ENCODE results near the gene UNC45B.
"Not testable (repeated sequence)": the region's sequence is repeated elsewhere in the genome, so short reads cannot be mapped to it uniquely, and the experiment has no call there.

The UNC45B gene

DNA sequence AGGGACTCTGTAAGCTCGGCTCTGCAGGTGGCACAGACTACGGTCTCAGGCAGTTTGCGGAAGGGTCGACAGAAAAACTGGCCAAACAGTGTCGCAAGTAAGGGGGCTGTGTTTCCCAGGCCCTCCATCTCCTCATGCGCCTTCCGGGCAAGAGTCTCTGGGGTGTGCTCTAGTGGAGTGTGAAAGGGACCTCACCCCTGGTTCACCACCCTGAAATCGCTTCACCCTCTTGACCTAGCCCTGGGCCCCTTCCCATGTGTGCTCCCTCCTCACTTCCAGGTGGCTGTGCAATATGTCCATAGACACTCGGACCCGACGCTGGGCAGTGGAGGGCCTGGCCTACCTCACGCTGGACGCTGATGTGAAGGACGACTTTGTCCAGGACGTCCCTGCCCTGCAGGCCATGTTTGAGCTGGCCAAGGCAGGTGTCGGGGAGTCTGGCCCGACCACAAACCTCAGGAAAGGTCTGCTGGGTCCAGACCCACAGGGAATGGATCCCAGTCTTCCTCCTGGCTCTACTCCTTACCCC, 22.3 kb downstream of the UNC45B start:
- DNase-seq = no peak
- no peak overlapping the region for H3K4me3 Mint-ChIP-seq

DNA sequence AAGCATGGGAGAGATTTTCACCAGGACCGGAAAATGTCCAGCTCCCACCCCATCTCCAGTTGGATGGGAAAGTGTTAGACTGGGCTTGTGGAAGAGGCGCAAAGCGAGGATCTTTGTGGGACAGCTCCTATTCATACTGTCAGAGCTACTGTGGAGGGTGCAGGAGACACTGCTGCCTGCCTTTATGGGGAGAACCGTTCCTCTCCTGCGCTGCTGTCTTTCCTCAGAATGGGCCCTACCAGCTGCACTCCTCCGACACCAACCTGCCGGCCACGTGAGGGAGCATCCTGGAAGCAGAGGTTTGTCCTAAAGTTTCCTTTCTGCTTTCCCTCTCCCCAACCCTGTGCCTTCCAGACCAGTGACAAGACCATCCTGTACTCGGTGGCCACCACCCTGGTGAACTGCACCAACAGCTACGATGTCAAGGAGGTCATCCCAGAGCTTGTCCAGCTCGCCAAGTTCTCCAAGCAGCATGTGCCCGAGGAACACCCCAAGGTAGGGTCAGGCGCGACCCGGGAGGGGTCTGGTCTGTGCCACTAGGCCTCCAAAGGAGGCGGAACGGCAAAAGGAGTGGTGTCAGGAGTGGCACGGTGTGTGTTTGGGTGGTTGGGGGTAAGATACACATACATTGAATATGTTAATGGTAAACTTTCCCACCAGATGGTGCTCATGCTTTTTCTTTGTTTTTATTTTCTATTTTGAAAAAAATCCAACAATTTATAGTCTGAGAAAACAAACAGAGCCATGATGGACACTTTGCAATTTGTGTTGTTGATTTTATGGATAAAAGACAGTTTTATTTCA, 23.6 kb downstream of the UNC45B start:
- Mint-ChIP-seq H3K27ac (peak overlapping the region; percentile 71), H3K36me3 (peaks cover 3% of the 10 kb centered on the region), H3K27me3 (peaks cover 10% of the 10 kb centered on the region), H3K4me3 (no peak overlapping the region), H3K9me3 (no peaks in the 10 kb centered on the region), H3K4me1 (peaks cover 39% of the 10 kb centered on the region)
- DNase-seq = peak; percentile 34
- CTCF ChIA-PET = interaction anchor here (0.6 to 1.3 kb wide), 6 partner anchors 68 to 576 kb away, joined by 3 to 7 read pairs (median 3); no protein-coding TSS in a partner anchor

More for the DNA sequence above, 22.3 kb downstream of the UNC45B start:
- CTCF ChIA-PET = interaction anchor here (0.8 to 1.5 kb wide), 6 partner anchors 71 to 577 kb away, joined by 3 to 7 read pairs (median 3); no protein-coding TSS in a partner anchor
- Mint-ChIP-seq H3K9me3 (no peaks in the 10 kb centered on the region), H3K27ac (no peak overlapping the region), H3K4me1 (peaks cover 35% of the 10 kb centered on the region), H3K36me3 (peaks cover 3% of the 10 kb centered on the region), H3K27me3 (peaks cover 4% of the 10 kb centered on the region)

DNA sequence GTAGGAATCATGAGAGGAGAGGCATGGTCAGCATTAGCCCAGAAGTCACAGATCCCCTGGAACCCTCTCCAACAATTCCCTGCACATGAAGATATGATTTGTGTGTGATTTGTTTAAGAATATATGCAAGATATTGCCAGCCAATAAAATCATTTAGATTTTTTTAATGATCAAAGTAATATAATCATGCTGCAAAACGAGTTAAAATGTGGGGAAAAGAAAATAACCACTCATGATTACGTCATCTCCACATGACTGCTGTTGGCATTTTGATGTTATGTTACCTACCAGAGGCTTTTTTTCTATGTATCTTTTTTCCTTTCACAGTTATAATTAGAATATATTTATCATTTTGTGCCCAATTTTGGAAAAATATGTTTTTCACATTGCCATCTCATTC, 24.2 kb downstream of the UNC45B start:
- H3K27ac Mint-ChIP-seq = peak overlapping the region; percentile 71
- no peaks in the 10 kb centered on the region for H3K9me3 Mint-ChIP-seq
- H3K27me3 Mint-ChIP-seq = peaks cover 10% of the 10 kb centered on the region
- H3K4me3 Mint-ChIP-seq = no peak overlapping the region
- DNase-seq = no peak
- CTCF ChIA-PET = interaction anchor here (0.6 kb wide), 1 partner anchor 313 kb away, joined by 3 read pairs; no protein-coding TSS in a partner anchor
- peaks cover 3% of the 10 kb centered on the region for H3K36me3 Mint-ChIP-seq
- peaks cover 44% of the 10 kb centered on the region for H3K4me1 Mint-ChIP-seq

DNA sequence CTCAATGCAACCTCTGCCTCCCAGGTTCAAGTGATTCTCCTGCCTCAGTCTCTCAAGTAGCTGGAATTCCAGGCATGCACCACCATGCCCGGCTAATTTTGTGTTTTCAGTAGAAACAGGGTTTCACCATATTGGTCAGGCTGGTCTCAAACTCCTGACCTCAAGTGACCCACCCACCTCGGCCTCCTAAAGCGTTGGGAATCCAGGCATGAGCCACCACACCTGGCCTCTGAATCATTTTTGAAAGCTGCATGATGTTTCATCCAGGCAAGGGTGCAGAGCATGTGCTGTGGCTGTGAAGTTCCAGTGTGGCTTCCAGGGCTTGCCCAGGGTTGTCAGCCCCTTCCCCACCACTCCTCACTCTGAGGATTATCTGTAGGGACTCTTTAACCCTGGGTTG, 24.7 kb downstream of the UNC45B start:
- not testable (repeated sequence) for H3K9me3 Mint-ChIP-seq, H3K4me3 Mint-ChIP-seq, H3K36me3 Mint-ChIP-seq, DNase-seq
- Mint-ChIP-seq H3K27ac (peak overlapping the region; percentile 42), H3K4me1 (peaks cover 49% of the 10 kb centered on the region), H3K27me3 (peaks cover 10% of the 10 kb centered on the region)
- CTCF ChIA-PET = interaction anchor here (0.6 kb wide), 1 partner anchor 313 kb away, joined by 3 read pairs; no protein-coding TSS in a partner anchor

DNA sequence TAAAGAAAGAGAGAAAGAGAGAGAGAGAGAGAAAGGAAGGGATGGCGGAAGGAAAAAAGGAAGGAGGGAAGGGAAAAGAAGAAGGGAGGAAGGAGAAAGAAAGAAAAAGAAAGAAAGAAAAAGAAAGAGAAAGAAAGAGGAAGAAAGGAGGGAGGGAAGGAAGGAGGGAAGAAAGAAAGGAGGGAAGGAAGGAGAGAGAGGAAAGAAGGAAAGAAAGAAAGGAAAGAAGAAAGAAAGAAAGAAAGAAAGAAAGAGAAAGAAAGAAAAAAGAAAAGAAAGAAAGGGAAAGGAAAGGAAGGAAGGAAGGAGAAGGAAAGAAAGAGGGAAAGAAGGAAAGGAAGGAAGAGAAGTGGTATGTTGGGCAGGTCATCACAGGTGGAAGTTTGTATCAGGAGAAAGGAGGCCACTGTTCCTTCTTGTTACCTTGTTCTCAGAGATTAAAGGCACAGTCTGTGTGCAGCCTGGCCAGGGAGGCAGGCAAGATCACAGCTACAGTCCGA, 27.3 kb downstream of the UNC45B start:
- peaks cover 67% of the 10 kb centered on the region for H3K4me1 Mint-ChIP-seq
- peaks cover 14% of the 10 kb centered on the region for H3K36me3 Mint-ChIP-seq
- peaks cover 10% of the 10 kb centered on the region for H3K27me3 Mint-ChIP-seq
- peaks cover 9% of the 10 kb centered on the region for H3K9me3 Mint-ChIP-seq
- CTCF ChIA-PET = interaction anchor here (1.5 kb wide), 1 partner anchor 39 kb away, joined by 4 read pairs; no protein-coding TSS in a partner anchor
- no peak overlapping the region for H3K27ac Mint-ChIP-seq
- no peak for DNase-seq
- no peak overlapping the region for H3K4me3 Mint-ChIP-seq

DNA sequence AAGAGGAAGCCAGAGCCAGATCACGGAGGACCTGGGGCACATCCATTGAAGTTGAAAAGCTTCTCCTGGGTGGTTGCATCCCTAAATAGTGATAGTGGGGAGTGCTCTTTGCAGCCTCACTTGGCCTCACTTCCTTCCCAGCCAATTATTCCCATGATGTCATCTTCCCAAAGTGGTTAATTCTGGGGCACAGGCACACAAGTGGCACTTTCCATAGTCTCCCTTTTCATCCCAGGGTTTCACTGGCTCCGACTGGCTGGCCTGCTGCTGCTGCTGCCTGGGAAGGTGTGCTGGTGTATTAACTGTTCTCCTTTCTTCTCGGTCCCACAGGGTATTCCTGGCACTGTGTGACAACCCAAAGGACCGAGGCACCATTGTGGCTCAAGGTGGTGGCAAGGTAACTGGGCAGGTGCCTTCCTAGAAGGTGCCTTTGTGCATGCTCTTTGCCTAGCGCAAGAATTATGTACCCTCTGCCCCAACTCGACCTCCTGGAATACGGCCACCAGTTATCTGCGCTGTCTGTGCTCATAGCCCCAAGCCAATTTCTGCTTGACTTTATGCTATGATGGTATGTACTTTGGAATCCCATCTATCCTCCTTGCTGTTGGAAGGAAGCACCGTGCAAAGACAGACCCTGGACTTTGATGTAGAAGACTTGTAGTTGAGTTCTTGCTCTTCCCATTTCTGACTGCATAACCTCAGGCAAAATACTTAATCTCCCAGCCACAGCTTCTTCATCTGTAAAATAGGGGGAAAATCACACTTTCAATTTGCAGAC, 28.2 kb downstream of the UNC45B start:
- peaks cover 10% of the 10 kb centered on the region for H3K27me3 Mint-ChIP-seq
- DNase-seq = no peak
- peaks cover 14% of the 10 kb centered on the region for H3K36me3 Mint-ChIP-seq
- no peak overlapping the region for H3K27ac Mint-ChIP-seq
- H3K9me3 Mint-ChIP-seq = peaks cover 9% of the 10 kb centered on the region
- peaks cover 67% of the 10 kb centered on the region for H3K4me1 Mint-ChIP-seq
- H3K4me3 Mint-ChIP-seq = no peak overlapping the region
- CTCF ChIA-PET = interaction anchor here (1.5 kb wide), 1 partner anchor 38 kb away, joined by 4 read pairs; no protein-coding TSS in a partner anchor

DNA sequence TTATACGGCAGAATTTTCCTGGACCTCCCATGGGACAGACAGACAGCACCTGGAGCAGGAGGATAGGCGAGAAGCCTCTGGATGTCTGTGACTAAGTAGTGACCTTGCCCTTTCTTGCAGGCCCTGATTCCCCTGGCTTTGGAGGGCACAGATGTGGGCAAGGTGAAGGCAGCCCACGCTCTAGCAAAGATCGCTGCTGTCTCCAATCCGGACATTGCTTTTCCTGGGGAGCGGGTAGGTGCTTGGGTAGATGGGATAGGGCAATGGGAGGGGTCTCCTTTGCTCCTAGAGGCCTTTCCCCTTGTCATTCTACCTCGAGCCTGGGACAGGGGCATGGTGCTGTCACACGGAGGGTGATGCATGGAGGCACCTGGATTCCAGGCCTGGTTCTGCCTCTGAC, 29.3 kb downstream of the UNC45B start:
- Mint-ChIP-seq H3K36me3 (peaks cover 14% of the 10 kb centered on the region), H3K9me3 (peaks cover 9% of the 10 kb centered on the region), H3K27ac (peak overlapping the region; percentile 92), H3K4me3 (no peak overlapping the region), H3K27me3 (peaks cover 14% of the 10 kb centered on the region), H3K4me1 (peaks cover 59% of the 10 kb centered on the region)
- no peak for DNase-seq
- CTCF ChIA-PET = no interaction called here

DNA sequence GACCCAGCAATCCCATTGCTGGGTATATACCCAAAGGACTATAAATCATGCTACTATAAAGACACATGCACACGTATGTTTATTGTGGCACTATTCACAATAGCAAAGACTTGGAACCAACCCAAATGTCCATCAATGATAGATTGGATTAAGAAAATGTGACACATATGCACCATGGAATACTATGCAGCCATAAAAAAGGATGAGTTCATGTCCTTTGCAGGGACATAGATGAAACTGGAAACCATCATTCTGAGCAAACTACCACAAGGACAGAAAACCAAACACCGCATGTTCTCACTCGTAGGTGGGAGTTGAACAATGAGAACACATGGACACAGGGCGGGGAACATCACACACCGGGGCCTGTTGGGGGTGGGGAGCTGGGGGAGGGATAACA, 31.8 kb downstream of the UNC45B start:
- not testable (repeated sequence) for H3K9me3 Mint-ChIP-seq, H3K27ac Mint-ChIP-seq, H3K4me3 Mint-ChIP-seq, DNase-seq
- peaks cover 46% of the 10 kb centered on the region for H3K4me1 Mint-ChIP-seq
- peaks cover 17% of the 10 kb centered on the region for H3K27me3 Mint-ChIP-seq
- CTCF ChIA-PET = interaction anchor here (0.9 kb wide), 1 partner anchor 360 kb away, joined by 3 read pairs; no protein-coding TSS in a partner anchor
- peaks cover 11% of the 10 kb centered on the region for H3K36me3 Mint-ChIP-seq

DNA sequence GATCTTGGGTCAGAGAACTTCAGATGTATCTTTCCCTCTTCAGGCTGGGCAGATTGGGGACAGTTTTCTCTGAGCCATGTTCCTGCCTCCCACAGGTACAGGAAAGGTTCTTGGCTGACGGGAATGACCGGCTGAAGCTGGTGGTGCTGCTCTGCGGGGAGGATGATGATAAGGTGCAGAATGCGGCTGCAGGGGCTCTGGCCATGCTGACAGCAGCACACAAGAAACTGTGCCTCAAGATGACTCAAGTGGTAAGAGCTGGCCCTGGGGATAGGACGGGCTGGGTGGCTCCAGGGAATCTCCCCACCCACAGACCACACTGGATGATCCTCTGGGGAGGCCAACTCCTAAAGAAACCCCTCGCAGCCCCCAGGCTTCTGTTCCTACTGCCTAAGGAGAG, 35.7 kb downstream of the UNC45B start:
- DNase-seq = no peak
- Mint-ChIP-seq H3K36me3 (peaks cover 10% of the 10 kb centered on the region), H3K9me3 (peaks cover 7% of the 10 kb centered on the region), H3K27me3 (peaks cover 7% of the 10 kb centered on the region), H3K27ac (no peak overlapping the region), H3K4me3 (no peak overlapping the region), H3K4me1 (peaks cover 35% of the 10 kb centered on the region)
- CTCF ChIA-PET = interaction anchor here (1.1 kb wide), 1 partner anchor 16 kb away, joined by 3 read pairs; no protein-coding TSS in a partner anchor

DNA sequence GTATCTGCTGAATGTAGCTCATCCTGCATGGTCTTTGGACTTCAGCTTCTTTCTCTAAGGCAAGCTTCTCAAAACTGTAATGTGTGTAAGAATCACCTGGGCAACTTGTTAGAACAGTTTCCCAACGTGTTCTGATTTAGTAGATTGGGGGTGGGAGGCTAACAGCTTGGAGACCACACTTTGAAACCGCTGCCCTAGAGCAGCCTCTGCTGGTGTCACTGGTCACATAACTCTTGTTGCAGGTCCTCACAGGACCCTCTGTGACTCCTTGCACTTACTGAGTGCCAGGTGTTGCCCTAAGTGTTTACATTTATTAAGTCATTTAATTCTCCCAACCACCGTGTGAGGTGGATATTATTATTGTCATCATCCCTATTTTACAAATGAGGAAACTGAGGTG, 36.7 kb downstream of the UNC45B start:
- H3K27ac Mint-ChIP-seq = no peak overlapping the region
- CTCF ChIA-PET = interaction anchor here (1.1 kb wide), 1 partner anchor 17 kb away, joined by 3 read pairs; no protein-coding TSS in a partner anchor
- no peak for DNase-seq
- H3K36me3 Mint-ChIP-seq = peaks cover 10% of the 10 kb centered on the region
- peaks cover 2% of the 10 kb centered on the region for H3K9me3 Mint-ChIP-seq
- no peak overlapping the region for H3K4me3 Mint-ChIP-seq
- H3K27me3 Mint-ChIP-seq = peaks cover 7% of the 10 kb centered on the region
- H3K4me1 Mint-ChIP-seq = peaks cover 34% of the 10 kb centered on the region

DNA sequence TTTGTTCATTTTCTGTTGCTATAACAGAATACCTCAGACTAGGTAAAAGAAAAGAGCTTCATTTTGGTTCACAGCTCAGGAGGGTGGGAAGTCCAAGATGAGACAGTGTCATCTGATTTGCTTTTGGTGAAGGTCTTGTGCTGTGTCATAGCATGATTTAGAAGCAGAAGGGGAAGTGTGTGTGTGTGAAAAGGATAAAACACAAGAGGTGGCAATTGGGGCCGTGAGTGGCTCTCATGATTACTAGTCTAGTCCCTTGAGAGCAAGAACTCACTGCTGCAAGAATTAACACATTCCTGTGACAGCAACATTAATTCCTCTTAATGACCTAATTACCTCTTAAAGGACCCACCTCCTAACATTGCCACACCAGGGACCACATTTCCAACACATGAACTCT, 38.2 kb downstream of the UNC45B start:
- no peak overlapping the region for H3K27ac Mint-ChIP-seq
- DNase-seq = no peak
- CTCF ChIA-PET = no interaction called here
- peaks cover 10% of the 10 kb centered on the region for H3K36me3 Mint-ChIP-seq
- H3K9me3 Mint-ChIP-seq = no peaks in the 10 kb centered on the region
- peaks cover 40% of the 10 kb centered on the region for H3K4me1 Mint-ChIP-seq
- H3K4me3 Mint-ChIP-seq = no peak overlapping the region
- H3K27me3 Mint-ChIP-seq = peaks cover 7% of the 10 kb centered on the region

DNA sequence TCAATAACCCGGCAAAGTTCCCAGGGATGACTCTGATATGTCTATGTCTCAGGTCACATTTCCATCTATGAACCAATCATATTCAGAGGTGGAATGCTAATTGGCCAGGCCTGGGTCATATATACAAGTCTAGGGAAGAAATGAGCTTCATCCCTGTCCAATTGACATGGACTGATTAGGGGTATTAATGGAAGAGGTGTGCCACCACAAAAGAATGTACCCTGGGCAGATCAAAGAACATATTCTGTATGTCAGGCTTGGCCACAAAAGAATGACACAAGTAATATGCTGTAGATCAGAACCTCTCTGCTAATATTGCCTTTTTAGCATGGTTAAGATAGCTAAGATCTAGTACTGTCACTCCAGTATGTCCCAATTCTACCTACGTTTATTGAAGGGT, 39.9 kb downstream of the UNC45B start:
- peak overlapping the region; percentile 82 for H3K27ac Mint-ChIP-seq
- H3K27me3 Mint-ChIP-seq = peaks cover 3% of the 10 kb centered on the region
- DNase-seq = no peak
- H3K4me3 Mint-ChIP-seq = no peak overlapping the region
- peaks cover 16% of the 10 kb centered on the region for H3K36me3 Mint-ChIP-seq
- no peaks in the 10 kb centered on the region for H3K9me3 Mint-ChIP-seq
- H3K4me1 Mint-ChIP-seq = peaks cover 45% of the 10 kb centered on the region
- CTCF ChIA-PET = no interaction called here

DNA sequence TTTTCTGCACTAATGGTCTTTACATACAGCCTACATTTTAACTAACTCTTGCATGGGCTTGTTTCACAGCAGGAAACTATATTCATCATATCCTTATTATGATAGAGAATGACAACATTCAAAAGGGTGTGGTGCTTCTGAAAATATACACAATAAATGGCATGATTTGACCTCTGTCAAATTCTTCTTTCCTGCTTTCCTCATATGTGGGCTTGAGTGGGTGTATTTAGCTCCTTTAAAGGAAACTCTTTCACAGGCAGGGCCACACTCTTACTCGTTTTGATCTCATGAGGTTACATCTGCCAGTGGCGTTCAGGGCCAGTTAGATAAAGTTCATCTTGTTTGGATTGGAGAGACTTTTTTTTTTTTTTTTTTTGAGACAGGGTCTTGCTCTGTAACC, 40.5 kb downstream of the UNC45B start:
- peak; percentile 35 for DNase-seq
- peaks cover 51% of the 10 kb centered on the region for H3K4me1 Mint-ChIP-seq
- H3K4me3 Mint-ChIP-seq = peak overlapping the region; percentile 46
- peaks cover 3% of the 10 kb centered on the region for H3K27me3 Mint-ChIP-seq
- CTCF ChIA-PET = no interaction called here
- H3K9me3 Mint-ChIP-seq = no peaks in the 10 kb centered on the region
- H3K27ac Mint-ChIP-seq = peak overlapping the region; percentile 82
- H3K36me3 Mint-ChIP-seq = peaks cover 16% of the 10 kb centered on the region

DNA sequence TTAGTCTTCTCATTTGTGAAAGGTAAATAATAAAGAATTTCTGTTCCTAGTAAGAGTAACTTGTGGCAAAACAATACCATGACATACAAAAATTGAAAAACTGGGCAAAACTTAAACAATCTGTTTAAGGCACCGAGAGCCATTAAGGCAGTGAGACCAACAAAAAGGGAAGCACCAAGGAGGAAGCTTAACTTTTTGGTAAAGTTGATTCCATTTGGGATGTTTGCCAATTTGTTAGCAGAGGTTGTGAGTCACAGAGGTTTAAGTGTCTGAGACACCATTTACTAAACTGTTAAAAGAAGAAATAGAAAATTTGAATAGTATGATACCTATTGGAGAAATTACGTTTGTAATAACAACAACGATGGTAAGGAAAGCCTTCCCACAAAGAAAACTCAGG, 41.7 kb downstream of the UNC45B start:
- H3K9me3 Mint-ChIP-seq = no peaks in the 10 kb centered on the region
- CTCF ChIA-PET = no interaction called here
- no peak for DNase-seq
- H3K4me3 Mint-ChIP-seq = peak overlapping the region; percentile 50
- H3K27me3 Mint-ChIP-seq = no peaks in the 10 kb centered on the region
- H3K4me1 Mint-ChIP-seq = peaks cover 54% of the 10 kb centered on the region
- H3K36me3 Mint-ChIP-seq = peaks cover 19% of the 10 kb centered on the region
- H3K27ac Mint-ChIP-seq = no peak overlapping the region
